HG03139 (cell line): ENCODE measurements around the gene RPRD1B.

Experiments used
- ATAC-seq: cut with Tn5 transposase; IDR thresholded peaks from one replicate; pipeline ENCODE4 v1.9.1; 2021; ENCODE audit not compliant: unreplicated experiment

Gene RPRD1B, protein sequence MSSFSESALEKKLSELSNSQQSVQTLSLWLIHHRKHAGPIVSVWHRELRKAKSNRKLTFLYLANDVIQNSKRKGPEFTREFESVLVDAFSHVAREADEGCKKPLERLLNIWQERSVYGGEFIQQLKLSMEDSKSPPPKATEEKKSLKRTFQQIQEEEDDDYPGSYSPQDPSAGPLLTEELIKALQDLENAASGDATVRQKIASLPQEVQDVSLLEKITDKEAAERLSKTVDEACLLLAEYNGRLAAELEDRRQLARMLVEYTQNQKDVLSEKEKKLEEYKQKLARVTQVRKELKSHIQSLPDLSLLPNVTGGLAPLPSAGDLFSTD

DNA sequence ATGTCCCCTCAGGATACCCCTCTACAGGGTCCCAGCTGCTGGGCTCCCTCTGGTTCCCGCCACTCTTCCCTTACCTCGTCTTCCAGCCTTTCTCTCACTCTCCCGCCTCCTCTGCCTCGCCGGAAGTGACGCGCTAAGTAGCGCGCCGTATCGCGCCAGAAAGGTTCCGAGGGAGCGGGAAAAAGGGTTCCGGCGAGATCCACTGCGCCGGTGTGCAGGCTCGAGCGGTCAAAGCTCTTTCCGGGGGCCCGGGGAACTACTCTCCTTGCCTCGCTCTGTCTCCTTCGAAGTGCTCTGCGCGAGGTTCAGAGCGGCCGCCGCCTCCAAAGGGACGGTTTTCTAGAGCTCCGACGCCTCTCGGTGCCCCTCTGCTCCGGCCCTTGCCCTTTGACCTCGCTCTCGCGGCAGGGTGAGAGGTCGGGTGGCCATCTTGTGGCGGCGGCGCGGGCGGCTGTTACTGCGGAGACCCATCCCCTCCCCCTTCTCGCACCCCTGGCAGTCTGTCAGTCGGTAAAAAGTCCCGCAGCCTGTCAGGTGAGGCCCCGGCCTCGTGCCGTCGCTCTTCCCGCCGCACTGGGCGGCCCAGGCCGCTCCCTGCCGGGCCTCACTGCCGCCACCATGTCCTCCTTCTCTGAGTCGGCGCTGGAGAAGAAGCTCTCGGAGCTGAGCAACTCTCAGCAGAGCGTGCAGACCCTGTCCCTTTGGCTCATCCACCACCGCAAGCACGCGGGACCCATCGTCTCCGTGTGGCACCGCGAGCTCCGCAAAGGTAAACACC, at the start of gene RPRD1B, which contains the start of gene TTI1:
RPRD1B (plus strand) TSS at position 417 of the 778 bp plus-strand sequence; CDS start at position 619, 202 bp downstream.
TTI1 (minus strand) TSS at position 127 of the 778 bp plus-strand sequence. CDS start 19,640 bp downstream, outside the sequence.
- ATAC-seq = peak; percentile 83

DNA sequence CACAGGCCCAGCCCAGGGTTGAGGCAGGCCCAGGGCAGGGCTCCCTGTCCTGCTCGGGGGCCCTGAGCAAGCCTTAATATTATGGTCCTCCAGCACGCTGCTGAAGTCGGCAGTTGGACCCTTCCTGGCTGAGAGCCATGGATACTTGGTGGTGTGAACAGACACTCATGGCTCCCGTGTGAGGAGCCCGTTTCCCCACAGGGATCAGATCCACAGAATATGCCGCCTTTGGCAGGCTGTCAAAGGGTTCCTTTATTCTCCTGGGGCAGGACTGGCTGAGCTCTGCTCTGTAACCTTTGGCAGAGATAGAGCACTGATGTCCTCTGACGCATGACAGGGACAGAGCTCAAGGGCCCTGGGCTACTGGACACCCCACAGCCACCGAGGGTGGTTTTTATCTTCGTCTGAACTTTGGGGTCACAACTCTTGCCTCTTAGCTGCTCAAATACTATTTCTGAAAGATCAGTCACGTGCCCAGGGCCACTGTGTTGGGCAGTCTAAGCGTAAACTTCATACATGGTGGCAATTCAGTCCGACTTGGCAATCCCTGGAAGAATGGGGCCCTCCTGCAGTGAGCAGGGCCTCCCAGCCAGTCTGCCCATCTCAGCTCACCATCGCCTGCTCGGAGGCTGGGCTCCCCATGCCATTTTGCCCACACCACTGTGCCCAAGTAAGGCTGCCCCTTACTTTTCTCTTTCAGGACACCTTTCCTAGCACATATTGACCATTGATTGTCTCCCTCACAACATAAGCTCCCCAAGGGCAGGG, 49.3 kb upstream of the RPRD1B start:
- no peak for ATAC-seq

DNA sequence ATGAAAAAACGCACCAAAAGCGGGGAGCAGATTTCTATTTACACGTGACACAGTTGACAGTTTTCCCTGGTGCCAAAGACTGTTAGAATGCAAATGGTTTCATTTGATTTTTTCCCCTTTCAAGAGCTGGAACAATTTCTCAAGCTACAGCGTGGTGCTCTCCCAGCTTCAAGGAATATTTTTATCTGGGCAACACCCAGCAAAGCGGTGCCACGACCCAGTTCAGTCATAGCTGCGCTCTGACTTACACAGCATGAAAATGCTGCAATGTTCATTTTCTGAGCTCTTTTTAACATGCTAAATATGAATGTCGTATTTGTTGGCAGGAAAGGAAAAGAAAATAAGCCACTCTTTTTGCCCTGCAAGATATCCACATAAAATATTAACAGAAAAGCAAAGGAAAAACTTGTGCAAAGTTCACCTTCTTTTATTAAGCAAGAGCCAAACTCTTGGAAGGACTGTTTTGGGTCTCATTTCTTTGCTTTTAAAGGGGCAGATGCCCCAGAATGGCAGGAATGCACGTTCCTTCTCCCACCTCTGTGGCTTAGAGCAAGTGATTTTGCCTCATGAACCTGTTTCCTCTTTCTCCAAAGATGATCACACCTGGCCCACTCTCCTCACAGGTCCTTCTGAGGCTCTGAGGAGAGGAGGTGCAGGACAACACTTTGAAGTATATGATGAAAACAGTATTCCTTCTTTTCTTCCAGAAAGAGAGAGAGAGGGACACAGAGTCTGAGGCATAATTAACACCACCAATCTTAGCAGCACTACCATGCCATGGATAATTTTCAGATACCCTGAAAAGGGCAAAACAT, 47.3 kb upstream of the RPRD1B start:
- no peak for ATAC-seq

DNA sequence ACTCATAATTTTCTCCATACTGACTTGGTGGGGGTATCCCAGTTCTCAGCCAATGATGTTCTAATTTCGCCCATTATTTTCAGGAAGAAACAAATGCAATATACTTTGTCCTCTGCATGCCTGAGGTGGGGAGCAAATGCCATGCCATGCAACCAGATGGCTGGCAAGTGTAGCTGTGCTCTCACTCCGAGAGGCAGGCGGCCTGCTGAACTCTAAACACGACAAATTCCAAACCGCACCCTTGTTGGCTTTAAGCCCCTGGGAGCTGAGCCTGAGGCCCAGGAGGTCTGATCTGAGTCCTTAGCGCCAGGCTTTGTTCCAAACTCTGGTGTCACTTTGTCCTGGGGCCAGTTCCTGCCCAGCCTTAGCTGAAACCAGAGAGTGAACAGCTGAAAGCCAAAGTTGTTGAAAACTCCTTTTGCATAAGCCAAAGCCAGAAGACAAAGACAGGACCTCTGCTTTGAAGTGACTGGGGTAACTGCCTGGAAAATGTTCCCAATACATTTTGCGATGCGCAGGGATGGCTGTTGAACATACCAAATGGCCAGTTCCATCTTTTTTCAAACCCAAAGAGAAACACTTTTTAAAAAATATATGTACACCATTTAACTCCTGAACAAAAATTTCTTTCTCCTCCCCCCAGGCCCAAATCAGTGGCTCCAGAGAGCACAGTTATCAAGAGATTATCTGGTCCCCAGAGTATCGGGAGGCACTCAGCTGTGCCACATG, 46.5 kb upstream of the RPRD1B start:
- no peak for ATAC-seq

DNA sequence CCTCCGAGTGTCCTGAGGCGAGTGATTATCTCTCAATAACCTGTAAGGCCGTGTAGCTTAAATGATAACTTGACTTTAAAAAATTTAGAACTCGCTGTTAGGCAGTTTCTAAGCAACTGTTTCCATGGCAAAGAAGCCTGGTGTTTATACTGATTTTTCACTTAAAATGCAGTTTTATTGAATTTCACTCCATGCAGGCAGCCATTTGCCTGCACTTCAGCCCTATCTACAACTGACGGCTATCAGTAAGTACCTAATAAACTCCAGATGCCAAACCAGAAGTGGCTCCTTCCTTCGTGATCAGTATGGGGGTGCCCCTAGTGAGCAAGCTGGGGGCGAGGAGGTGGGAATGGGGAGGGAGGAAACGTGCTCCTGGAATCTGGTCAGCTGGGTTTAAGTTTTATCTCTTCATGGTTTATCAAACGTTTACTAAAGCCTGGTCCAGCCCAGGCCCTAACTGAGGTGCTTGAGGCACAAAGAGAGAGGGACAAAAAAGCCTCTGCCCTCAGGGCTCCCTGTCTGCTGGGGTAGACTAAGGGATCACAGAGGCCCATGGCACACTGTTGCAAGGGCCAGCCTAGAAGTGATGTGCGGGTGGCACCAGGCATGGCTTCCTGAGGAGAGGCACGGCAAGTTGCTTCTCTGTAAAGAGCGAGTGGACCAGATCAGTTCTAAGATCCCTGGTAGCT, 45.8 kb upstream of the RPRD1B start:
- ATAC-seq = no peak

DNA sequence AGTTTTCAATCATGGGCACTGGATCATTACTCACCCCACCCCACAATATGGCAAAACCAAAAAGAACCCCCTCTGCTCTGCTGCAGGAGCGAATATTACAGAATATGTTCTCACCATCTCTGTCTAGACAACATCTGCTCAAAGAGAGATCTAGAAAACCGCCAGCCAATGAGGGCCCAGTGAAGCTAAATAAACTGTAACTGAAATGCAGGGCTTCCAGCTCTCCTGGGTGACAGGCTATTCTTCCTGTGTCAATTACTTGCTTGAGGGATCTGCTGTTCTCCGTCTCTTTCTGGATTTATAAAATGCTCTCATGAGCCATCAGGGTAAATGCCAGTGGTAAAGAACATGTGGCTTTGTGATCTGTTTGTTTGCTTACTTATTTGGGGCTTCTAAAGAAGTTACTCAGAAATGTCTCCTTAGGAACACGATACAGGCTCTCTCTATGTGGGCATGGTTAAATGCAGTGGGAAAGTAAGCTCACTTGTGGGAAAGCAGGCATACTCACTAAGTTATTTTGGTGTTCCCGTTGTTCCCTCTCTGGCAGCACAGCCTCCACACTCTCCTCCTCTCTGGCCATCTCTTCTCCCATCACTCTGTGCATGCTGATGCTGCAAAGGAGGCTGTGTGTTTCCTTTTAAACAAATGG, 45.1 kb upstream of the RPRD1B start:
- ATAC-seq = no peak

DNA sequence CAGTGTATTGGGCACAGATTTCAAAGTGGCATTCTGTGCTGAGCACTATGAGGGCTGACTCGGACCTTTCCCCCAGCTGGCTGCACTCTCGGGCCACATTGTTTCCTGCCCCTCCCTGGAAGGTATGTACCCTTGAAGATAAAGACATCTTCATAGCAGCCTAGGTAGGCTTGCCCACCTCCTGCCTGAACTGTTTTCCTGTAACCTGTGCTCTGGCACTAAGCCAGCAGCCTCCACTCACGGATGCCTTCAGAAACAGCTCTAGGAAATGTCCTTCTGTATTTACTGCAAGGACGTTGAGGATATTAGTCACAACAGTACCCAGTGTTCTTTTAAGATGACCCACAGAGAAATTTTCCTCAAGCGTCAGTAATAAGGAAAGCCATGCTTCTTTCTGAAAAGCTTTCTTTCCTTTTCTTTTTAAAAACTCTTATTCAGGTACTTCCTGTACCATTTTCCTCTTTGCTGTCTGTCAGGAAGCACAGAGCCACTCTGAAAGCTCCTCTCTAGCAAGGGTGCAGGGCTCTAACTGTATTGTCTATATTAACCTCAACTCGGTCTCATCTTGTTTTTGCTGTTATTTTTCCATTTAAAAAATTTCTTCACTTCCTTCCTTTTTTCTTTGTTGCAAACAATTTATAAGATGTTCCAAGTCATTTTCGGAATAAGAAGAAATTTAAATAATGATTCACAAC, 43.8 kb upstream of the RPRD1B start:
- no peak for ATAC-seq

DNA sequence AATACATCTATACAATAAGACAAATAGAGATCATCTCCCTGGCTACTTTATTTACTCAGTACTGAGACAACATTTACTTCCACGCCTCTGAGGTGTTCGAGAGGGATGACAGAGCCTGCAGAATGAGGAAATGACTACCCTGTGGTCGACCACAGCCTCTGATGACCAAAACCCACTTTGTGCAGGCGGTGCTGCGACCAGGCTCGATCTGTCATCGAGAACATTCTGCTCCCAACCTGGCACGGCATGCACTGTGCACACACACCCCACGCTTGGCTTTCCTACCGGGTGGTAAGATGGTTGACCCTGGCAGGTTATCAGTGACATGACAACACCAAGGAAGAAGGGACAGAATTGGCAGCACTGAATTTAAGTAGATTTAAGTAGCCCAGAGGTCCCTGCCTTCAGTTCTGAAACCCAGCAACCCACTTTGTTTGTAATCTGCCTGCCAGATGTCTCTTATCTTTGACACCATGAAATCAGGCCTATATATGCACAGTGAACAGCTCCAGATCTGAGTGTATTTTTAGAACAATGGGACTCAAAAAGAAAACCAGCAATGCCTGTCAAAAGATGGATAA, 42.9 kb upstream of the RPRD1B start:
- ATAC-seq = peak; percentile 91

DNA sequence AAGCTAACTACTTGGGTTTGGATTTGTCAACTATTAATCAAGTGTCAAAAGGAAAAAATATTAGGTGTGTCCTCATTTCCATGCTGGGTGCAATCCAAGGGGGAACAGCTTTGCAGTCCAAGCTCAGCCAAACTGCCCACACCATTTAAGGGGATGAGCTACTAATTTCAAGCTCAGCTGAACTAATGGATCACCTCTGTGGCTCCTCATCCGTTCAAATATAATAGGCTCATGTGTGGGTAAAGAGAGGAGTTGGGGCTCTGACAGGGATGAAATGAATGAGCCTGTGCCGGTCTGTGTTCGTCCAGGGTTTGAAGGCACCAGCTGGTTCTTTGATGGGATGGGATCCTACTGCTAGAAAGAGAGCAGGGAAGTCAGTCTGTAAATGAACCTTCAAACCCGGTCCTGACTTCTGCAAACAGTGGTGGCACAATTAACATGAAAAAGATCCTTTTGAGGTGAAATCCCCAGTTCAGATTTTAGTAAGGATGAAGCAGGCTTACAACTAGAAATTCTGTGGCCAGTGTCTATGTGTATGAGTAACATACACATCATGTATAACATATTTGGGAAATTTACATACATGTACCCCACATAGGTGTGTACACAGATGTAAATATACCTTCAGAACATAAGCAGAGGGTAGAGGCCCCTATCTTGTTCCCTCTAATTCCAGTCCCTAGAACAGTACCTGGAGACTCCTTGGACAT, 42.2 kb upstream of the RPRD1B start:
- ATAC-seq = no peak

DNA sequence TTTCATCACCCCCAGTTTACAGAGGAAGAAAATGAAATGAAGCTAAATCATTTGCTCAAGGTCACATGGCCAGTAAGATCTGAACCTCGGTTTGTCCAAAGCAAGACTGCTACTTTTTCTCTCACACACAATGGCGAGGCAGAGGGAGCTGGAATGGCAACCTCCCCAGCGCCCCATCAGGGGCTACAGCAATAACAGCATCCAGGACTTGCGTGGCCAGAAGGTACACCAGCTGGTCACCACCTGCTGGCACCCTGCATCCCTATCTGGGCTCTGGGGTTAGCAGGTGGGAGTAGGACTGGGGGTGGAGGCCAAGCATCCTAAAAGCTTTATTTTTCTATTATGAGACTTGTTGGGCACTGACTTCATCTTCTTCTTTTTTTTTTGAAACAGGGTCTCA, 41.6 kb upstream of the RPRD1B start:
- no peak for ATAC-seq

DNA sequence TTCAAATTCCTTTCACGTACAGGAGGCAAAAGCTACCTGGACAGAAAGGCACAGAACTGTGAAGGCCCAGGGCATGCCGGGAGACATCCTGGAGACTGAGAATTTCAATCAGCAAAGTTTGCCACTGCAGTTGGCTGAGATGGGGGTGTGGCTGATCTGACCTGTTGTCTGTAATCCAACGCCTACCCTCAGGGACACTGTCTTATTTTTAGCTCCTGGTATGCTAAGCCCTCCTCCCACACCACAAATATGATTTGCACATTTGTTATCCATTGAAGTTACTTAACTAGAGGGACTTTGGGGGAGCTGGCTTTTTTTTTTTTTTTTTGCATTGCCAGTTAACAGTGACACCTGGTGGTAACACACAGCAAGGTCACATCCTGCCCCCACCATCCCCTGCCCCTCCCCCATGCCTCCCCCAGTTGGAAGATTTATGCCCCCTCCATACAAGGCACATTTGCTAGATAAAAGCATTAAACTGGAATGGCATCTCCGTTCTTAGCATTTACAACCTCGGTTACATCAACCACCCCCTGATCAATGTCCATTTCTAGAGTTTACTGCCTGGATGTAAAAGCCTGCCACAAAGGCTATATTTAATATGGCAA, 40.6 kb upstream of the RPRD1B start:
- no peak for ATAC-seq

DNA sequence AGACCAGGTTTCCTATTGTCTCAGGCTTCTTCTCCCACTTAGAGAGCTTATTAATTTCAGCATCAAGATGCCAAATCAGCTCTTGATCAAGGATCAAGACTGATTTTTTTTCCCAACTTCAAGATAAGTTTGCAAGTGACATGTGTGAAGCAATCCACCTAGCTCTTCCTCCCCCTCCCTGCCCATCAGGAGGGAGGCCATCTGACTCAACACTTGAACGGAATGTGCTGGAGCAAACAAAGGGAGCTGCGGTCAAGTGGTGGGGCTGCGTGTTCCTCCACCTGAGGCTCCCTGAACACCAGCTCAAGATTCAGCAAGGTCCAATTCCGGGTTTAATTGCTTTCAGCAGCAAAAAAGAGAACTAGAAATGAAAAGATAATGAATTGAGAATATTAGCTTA, 39.0 kb upstream of the RPRD1B start:
- ATAC-seq = no peak

DNA sequence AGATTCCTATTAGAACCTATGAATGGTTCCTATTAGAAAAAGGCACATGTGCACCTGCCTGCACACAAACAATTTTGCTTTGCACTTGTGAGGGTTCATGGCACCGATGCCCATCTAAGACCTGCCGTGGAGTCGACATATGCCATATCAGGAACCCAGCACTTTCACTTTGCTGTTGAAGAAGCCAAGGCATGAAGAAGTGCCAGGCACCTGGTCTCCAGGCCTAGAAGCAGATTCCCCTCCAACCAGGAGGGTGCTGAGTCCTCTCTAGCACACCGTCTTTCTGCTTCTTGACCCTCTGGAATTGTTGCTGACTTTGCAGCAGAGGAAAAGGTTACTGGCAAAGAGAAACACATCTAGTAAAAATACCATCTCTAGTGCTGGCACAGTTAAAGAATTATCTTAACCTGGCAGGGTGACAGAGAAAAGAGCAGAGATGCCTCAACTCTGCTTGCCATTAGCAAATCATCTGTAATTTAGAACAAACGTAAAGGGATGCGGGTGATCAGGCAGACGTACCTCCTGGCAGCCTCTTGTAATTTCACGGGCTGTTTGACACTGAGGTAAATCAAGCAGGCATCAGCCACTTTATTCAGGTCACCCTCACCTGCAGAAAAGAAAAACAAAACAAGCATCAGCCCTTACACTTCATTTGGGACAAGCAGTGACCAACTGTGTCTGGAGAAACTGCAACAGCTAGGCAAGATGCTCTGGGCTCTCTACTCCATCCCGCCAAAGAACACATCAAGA, 37.5 kb upstream of the RPRD1B start:
- no peak for ATAC-seq

DNA sequence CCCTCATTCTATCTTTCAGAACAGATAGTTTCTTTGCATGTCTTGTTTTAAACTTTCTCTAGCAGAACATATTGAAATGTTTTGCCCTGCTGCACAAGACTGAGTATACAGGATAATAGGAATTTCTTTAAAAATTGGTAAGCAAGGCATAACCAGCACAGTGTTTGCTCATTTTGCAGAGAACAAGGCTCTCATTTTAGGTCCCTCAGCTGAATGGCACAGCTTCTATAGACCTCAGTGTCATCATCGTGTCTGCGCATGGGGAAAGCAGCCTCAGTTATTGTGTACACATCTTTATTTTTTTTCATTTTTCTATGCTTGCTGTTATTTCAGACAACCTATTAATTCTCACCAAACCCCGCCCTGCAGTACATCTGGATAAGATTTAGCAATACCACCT, 36.0 kb upstream of the RPRD1B start:
- no peak for ATAC-seq

DNA sequence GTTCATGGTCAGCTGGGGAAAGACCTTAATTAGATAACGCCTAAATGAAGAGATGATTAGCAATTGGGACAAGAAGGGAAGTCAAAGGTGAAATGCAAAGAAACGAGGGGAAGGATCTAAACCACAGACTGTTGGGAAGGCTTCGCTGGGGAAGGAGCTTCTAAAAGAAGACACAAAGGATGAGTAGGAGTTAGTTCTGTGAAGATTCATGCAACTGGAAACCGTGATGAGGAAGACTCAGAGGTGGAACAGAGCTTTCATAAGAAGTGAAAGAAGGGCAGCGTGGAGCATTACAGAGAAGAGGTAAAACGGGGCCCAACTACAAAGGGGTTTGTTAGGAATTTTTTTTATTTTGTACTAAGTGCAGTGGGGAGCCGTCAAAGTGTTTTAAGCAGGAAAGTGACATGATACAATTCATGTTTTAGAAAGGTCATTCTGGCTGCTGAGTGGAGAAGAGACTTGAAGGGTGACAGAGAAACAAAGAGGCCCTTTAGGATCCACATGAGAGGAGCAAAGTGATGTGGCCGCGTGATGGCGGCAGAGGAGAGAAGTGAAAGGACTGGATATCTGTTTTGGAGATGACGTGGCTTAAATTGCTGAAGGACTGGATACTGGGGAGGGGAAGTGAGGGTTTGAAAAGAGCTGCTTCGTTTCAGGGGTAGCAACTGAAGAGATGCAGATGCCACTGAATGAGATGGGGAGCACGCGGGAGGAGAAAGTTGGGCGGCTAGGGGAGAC, 33.9 kb upstream of the RPRD1B start:
- ATAC-seq = no peak

DNA sequence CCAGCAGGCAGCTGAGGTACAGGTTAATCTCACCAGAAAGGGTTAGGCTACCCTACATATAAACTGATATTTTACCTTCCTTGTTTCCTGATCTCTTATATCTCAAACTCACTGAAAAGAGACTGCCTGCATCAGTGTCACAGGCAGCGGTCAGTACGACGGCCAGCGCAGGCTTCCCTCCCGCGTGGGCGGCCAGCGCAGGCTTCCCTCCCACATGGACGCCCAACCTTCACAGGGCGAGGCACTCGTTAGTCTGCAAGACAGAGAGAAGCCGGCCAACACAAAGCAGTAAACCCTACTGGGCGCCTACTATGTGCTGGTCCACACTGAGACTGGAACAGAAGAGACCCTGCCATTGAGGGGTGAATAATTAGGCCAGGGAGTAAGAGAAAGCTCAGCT, 33.3 kb upstream of the RPRD1B start:
- ATAC-seq = no peak
